IMR-90 (cell line): ENCODE data around the gene ITPKB. TPM values are rescaled to one million over a fixed set of nuclear protein-coding genes. Genes with fewer than 3 reads are reported as not detected.
A peak's percentile ranks its signal among the peaks of the same experiment; 100 is the strongest.

Source experiments
- ATAC-seq: fragments of 200-7000 bp; cut with Tn5 transposase; 2 replicates; pipeline ENCODE4 v1.9.1; 2020; ENCODE audit warnings: low read depth, mild to moderate bottlenecking, moderate library complexity
- BruUV-seq: library from RNA; stranded (reverse); fragments of 400-500 nt; replicated peaks from 2 replicates; lab custom pipeline; 2021; lab: Mats Ljungman, UMichigan
- CTCF ChIA-PET: fragments of 300-600 bp; formaldehyde crosslinking; extraction: SDS; loops from one replicate; lab custom pipeline; 2021; ENCODE audit warnings: antibody characterized with exemption; lab: Yijun Ruan, JAX
- POLR2A ChIA-PET: fragments of 300-600 bp; sonication (Branson Sonifier 250); formaldehyde crosslinking; loops from one replicate; lab custom pipeline; 2022; ENCODE audit warnings: antibody characterized with exemption; ENCODE audit not compliant: unreplicated experiment; lab: Charles Lee
- DNase-seq: peaks from one replicate; pipeline ENCODE4 v3.0.0; 2013
- H2AFZ ChIP-seq: replicated peaks from 2 replicates; pipeline ENCODE3; 2013; ENCODE audit warnings: low read length, mild to moderate bottlenecking; ENCODE audit not compliant: poor library complexity
- H2AK5ac ChIP-seq: 2 replicates; pipeline ENCODE4 v1.6.1; 2013; ENCODE audit warnings: low read depth, low read length, inconsistent platforms
- H2AK9ac ChIP-seq: replicated peaks from 2 replicates; pipeline ENCODE3; 2013; ENCODE audit warnings: mild to moderate bottlenecking, low read depth, low read length, moderate library complexity; ENCODE audit not compliant: poor library complexity
- H2BK120ac ChIP-seq: 2 replicates; pipeline ENCODE4 v1.6.1; 2013; ENCODE audit warnings: low read depth, low read length, inconsistent platforms
- H2BK15ac ChIP-seq: 3 replicates; pipeline ENCODE4 v1.6.1; 2013; ENCODE audit warnings: low read depth, low read length, inconsistent platforms
- H2BK20ac ChIP-seq: 2 replicates; pipeline ENCODE4 v1.6.1; 2013; ENCODE audit warnings: low read depth, mild to moderate bottlenecking, inconsistent platforms, low read length, moderate library complexity
- H2BK5ac ChIP-seq: 2 replicates; pipeline ENCODE4 v1.6.1; 2013; ENCODE audit warnings: mild to moderate bottlenecking, low read depth, low read length, inconsistent platforms; ENCODE audit not compliant: poor library complexity, severe bottlenecking
- H3K14ac ChIP-seq: replicated peaks from 2 replicates; pipeline ENCODE4 v1.6.1; 2013; ENCODE audit warnings: low read depth, low read length, inconsistent platforms
- H3K18ac ChIP-seq: 2 replicates; pipeline ENCODE4 v1.6.1; 2013; ENCODE audit warnings: low read depth, low read length, control low read depth
- H3K23ac ChIP-seq: 2 replicates; pipeline ENCODE4 v1.6.1; 2013; ENCODE audit warnings: low read depth, low read length, inconsistent platforms
- H3K27ac ChIP-seq: 2 replicates; pipeline ENCODE4 v1.5.1; 2013; ENCODE audit warnings: mild to moderate bottlenecking, control low read depth, low read length; ENCODE audit not compliant: insufficient read depth
- H3K27me3 ChIP-seq: 2 replicates; pipeline ENCODE4 v1.6.1; 2013; ENCODE audit warnings: low read length; ENCODE audit not compliant: control insufficient read depth, insufficient read depth
- H3K36me3 ChIP-seq: 2 replicates; pipeline ENCODE4 v1.6.1; 2013; ENCODE audit warnings: low read length, mixed read lengths; ENCODE audit not compliant: control insufficient read depth, insufficient read depth
- H3K4ac ChIP-seq: 2 replicates; pipeline ENCODE4 v1.6.1; 2013; ENCODE audit warnings: low read depth, low read length, inconsistent platforms
- H3K4me1 ChIP-seq: 2 replicates; pipeline ENCODE4 v1.6.1; 2013; ENCODE audit warnings: low read length, mixed read lengths; ENCODE audit not compliant: control insufficient read depth, insufficient read depth
- H3K4me2 ChIP-seq: 2 replicates; pipeline ENCODE4 v1.6.1; 2013; ENCODE audit warnings: low read depth, mild to moderate bottlenecking, control low read depth, low read length, moderate library complexity
- H3K4me3 ChIP-seq: 2 replicates; pipeline ENCODE4 v1.5.1; 2013; ENCODE audit warnings: low read depth, mild to moderate bottlenecking, control low read depth, low read length, moderate library complexity; ENCODE audit not compliant: insufficient read depth
- H3K56ac ChIP-seq: 2 replicates; pipeline ENCODE4 v1.6.1; 2013; ENCODE audit warnings: low read length, inconsistent platforms; ENCODE audit not compliant: insufficient read depth; ENCODE audit errors: extremely low read depth
- H3K79me1 ChIP-seq, 2 experiments: 2 replicates each; pipeline ENCODE4 v1.6.1; 2013; ENCODE audit warnings: low read length in 2 of 2, inconsistent platforms in 1 of 2, low read depth in 1 of 2
- H3K9ac ChIP-seq: 2 replicates; pipeline ENCODE4 v1.6.1; 2013; ENCODE audit warnings: low read depth, low read length, control low read depth
- H3K9me1 ChIP-seq: 2 replicates; pipeline ENCODE4 v1.6.1; 2013; ENCODE audit warnings: low read length, inconsistent platforms; ENCODE audit not compliant: insufficient read depth
- H3K9me3 ChIP-seq: 2 replicates; pipeline ENCODE4 v1.6.1; 2013; ENCODE audit warnings: low read length; ENCODE audit not compliant: control insufficient read depth, insufficient read depth
- H4K20me1 ChIP-seq: 2 replicates; pipeline ENCODE4 v1.6.1; 2013; ENCODE audit warnings: low read length, inconsistent platforms; ENCODE audit not compliant: insufficient read depth
- H4K5ac ChIP-seq: 2 replicates; pipeline ENCODE4 v1.6.1; 2013; ENCODE audit warnings: mild to moderate bottlenecking, low read depth, low read length, control low read depth
- H4K8ac ChIP-seq, 2 experiments: 2 replicates each; pipeline ENCODE4 v1.6.1; 2013; ENCODE audit warnings: low read depth in 2 of 2, low read length in 2 of 2, control low read depth in 1 of 2, inconsistent platforms in 1 of 2
- H4K91ac ChIP-seq: 2 replicates; pipeline ENCODE4 v1.6.1; 2013; ENCODE audit warnings: low read depth, low read length, inconsistent platforms; ENCODE audit not compliant: insufficient read depth
- BHLHE40 ChIP-seq: fragments of 150-350 bp; IDR thresholded peaks from 2 replicates; pipeline ENCODE4 v1.6.1; 2016; ENCODE audit warnings: mild to moderate bottlenecking, low read depth, low read length
- CEBPB ChIP-seq: IDR thresholded peaks from 2 replicates; pipeline ENCODE4 v1.6.1; 2012; ENCODE audit warnings: low read depth, low read length, improper control_type of control experiment
- CHD1 ChIP-seq: IDR thresholded peaks from 2 replicates; pipeline ENCODE4 v1.6.1; 2012; ENCODE audit warnings: low read depth, low read length, improper control_type of control experiment
- FOS ChIP-seq: fragments of 150-350 bp; IDR thresholded peaks from 2 replicates; pipeline ENCODE4 v1.6.1; 2016; ENCODE audit warnings: low read depth, low read length
- MAFK ChIP-seq: IDR thresholded peaks from 2 replicates; pipeline ENCODE4 v1.6.1; 2012; ENCODE audit warnings: low read depth, low read length, improper control_type of control experiment
- MXI1 ChIP-seq: IDR thresholded peaks from 2 replicates; pipeline ENCODE4 v1.6.1; 2012; ENCODE audit warnings: low read depth, mild to moderate bottlenecking, low read length, moderate library complexity, borderline replicate concordance
- POLR2A ChIP-seq: IDR thresholded peaks from 2 replicates; pipeline ENCODE4 v1.6.1; 2012; ENCODE audit warnings: mild to moderate bottlenecking, low read depth, low read length
- RFX5 ChIP-seq: IDR thresholded peaks from 2 replicates; pipeline ENCODE4 v1.8.0; 2012; ENCODE audit warnings: low read depth, mild to moderate bottlenecking, low read length, moderate library complexity
- WGBS, 2 experiments: methylation state at CpG; one replicate each; pipeline versions ENCODE4 v1.1.5 to v1.1.7; 2013; ENCODE audit warnings: missing lambda C conversion rate in 2 of 2; ENCODE audit not compliant: insufficient read length in 1 of 2; ENCODE audit errors: extremely low coverage in 2 of 2; 5-methylcytosine and 5-hydroxymethylcytosine counted together
- dilution Hi-C: fragments of 300-500 bp; cut with HindIII; formaldehyde crosslinking; loops from one replicate; pipeline ENCODE4 v1.14.3; 2018; ENCODE audit warnings: low sequenced_read_pairs; ENCODE audit not compliant: unreplicated experiment
- in situ Hi-C: fragments of 300-500 bp; cut with MboI; formaldehyde crosslinking; loops from 3 replicates; pipeline ENCODE4 v1.14.3; 2019; ENCODE audit warnings: low sequenced_read_pairs, inconsistent platforms, mixed read lengths
- intact Hi-C: fragments of 100-400 bp; cut with micrococcal nuclease; formaldehyde crosslinking; loops from 2 replicates; pipeline ENCODE4 v1.10.0; 2022
- polyA plus RNA-seq, 3 experiments: library from polyadenylated mRNA; depleted of rRNA; stranded (reverse); fragments of >200 nt; gene quantifications; 2 replicates each; pipeline ENCODE4 v1.2.3, GENCODE V29; 2012; ENCODE audit warnings: low replicate concordance in 1 of 3
- total RNA-seq: library from RNA; depleted of rRNA; stranded (reverse); fragments of >200 nt; gene quantifications from 2 replicates; pipeline ENCODE4 v1.2.3, GENCODE V29; 2012
- TF ChIP-seq, protein P1 (sequence below): fragments of 150-350 bp; IDR thresholded peaks from 2 replicates; pipeline ENCODE4 v1.6.1; 2017; ENCODE audit warnings: mild to moderate bottlenecking, antibody characterized with exemption, low read length, low read depth
- TF ChIP-seq, protein P2 (sequence below): fragments of 150-350 bp; IDR thresholded peaks from 2 replicates; pipeline ENCODE4 v1.6.1; 2016; ENCODE audit warnings: low read depth, mild to moderate bottlenecking, low read length, moderate library complexity, borderline replicate concordance
- TF ChIP-seq, protein P3 (sequence below): conservative IDR thresholded peaks from 2 replicates; pipeline ENCODE4 v1.5.1; 2012; ENCODE audit warnings: mild to moderate bottlenecking, low read depth, low read length, improper control_type of control experiment

Gene ITPKB
- total and polyA plus RNA-seq, 2 of the 4 experiments (the other 2 are of a cell fraction) = 0.72 to 1.4 TPM

DNA sequence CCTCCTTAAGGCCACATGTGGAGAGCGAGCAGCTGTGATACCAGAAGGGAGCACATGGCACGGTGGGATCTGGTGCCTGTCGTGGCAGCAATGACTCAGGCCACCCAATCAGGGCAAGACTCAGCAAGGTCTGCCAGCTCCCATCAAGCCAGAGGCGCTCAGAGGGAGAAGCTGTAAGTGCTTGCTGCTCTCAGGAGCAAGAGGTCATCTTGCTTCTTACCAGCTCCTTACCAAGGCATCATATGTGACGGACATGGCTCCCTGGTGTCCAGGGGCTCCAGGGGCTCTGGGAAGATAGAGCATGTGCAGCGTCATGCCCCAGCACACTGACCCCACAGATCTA lies 72.9 kb downstream of the ITPKB start:
- DNase-seq = no peak
- in situ Hi-C loops (no loop called here), dilution Hi-C loops (no loop called here), intact Hi-C loops (no loop called here)
- Histone ChIP-seq H2BK15ac (0 out of 3 replicates have a peak overlapping the region, but pooled peaks have one; percentile 12), H3K27me3 (no peaks in the 10 kb centered on the region), H3K4me1 (peaks cover 24% of the 10 kb centered on the region), H3K4ac (0 out of 2 replicates have a peak overlapping the region, but pooled peaks have one; percentile 53), H3K36me3 (no peaks in the 10 kb centered on the region), H3K4me3 (no peak overlapping the region), H3K14ac (no peak overlapping the region), H4K5ac (no peak overlapping the region), H4K20me1 (peaks cover 5% of the 10 kb centered on the region), H3K23ac (no peak overlapping the region), H4K8ac (no peak overlapping the region), H3K18ac (no peak overlapping the region), H3K9me3 (no peaks in the 10 kb centered on the region), H3K79me1 (peaks cover 0 to 9% of the 10 kb centered on the region in 2 experiments; a peak in 2 of 4 replicates), H2AK5ac (peak overlapping the region; percentile 69), H2BK120ac (no peak overlapping the region), H2BK5ac (no peak overlapping the region), H3K56ac (no peak overlapping the region), H2BK20ac (peak overlapping the region; percentile 34; the same call in 1 of the 2 replicates), H4K91ac (0 out of 2 replicates have a peak overlapping the region, but pooled peaks have one; percentile 5), H2AFZ (peak overlapping the region; percentile 13), H3K9me1 (peaks cover 27% of the 10 kb centered on the region), H2AK9ac (no peak overlapping the region), H3K27ac (no peak overlapping the region), H3K4me2 (no peak overlapping the region), H3K9ac (no peak overlapping the region)
- TF ChIP-seq RFX5 (no peak), BHLHE40 (no peak), MXI1 (no peak), FOS (no peak), CHD1 (no peak), CEBPB (no peak), MAFK (no peak), POLR2A (no peak)
- TF ChIP-seq, protein P1, sequence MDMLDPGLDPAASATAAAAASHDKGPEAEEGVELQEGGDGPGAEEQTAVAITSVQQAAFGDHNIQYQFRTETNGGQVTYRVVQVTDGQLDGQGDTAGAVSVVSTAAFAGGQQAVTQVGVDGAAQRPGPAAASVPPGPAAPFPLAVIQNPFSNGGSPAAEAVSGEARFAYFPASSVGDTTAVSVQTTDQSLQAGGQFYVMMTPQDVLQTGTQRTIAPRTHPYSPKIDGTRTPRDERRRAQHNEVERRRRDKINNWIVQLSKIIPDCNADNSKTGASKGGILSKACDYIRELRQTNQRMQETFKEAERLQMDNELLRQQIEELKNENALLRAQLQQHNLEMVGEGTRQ = no peak
- TF ChIP-seq, protein P2, sequence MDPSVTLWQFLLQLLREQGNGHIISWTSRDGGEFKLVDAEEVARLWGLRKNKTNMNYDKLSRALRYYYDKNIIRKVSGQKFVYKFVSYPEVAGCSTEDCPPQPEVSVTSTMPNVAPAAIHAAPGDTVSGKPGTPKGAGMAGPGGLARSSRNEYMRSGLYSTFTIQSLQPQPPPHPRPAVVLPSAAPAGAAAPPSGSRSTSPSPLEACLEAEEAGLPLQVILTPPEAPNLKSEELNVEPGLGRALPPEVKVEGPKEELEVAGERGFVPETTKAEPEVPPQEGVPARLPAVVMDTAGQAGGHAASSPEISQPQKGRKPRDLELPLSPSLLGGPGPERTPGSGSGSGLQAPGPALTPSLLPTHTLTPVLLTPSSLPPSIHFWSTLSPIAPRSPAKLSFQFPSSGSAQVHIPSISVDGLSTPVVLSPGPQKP = no peak
- TF ChIP-seq, protein P3, sequence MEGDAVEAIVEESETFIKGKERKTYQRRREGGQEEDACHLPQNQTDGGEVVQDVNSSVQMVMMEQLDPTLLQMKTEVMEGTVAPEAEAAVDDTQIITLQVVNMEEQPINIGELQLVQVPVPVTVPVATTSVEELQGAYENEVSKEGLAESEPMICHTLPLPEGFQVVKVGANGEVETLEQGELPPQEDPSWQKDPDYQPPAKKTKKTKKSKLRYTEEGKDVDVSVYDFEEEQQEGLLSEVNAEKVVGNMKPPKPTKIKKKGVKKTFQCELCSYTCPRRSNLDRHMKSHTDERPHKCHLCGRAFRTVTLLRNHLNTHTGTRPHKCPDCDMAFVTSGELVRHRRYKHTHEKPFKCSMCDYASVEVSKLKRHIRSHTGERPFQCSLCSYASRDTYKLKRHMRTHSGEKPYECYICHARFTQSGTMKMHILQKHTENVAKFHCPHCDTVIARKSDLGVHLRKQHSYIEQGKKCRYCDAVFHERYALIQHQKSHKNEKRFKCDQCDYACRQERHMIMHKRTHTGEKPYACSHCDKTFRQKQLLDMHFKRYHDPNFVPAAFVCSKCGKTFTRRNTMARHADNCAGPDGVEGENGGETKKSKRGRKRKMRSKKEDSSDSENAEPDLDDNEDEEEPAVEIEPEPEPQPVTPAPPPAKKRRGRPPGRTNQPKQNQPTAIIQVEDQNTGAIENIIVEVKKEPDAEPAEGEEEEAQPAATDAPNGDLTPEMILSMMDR = no peak
- CTCF ChIA-PET = no interaction called here
- POLR2A ChIA-PET = no interaction called here
- BruUV-seq = no TSS peak
- no peak for ATAC-seq
- no CpG with 5 or more reads among the region's 6 CpGs for WGBS, 2 experiments
